ENCODE data around the gene ALPP. TPM values are rescaled to one million over a fixed set of nuclear protein-coding genes. Genes with fewer than 3 reads are reported as not detected.
"Not testable (repeated sequence)": the region's sequence is repeated elsewhere in the genome, so short reads cannot be mapped to it uniquely, and the experiment has no call there.

Gene ALPP
- total RNA-seq, 6 experiments from 2014 or later = not detected

- 0 out of 2 replicates have a peak, but pooled peaks cover 3% of the 10 kb centered on the region for H3K27me3 Mint-ChIP-seq (ENCODE audit: insufficient read depth)
- no peaks in the 10 kb centered on the region for H3K36me3 Mint-ChIP-seq (ENCODE audit: low read depth)
- H3K27ac Mint-ChIP-seq = no peak overlapping the region
- no peak for DNase-seq
- H3K4me1 Mint-ChIP-seq (ENCODE audit: low read depth) = no peaks in the 10 kb centered on the region
- no peak for TF ChIP-seq CTCF (IDR thresholded peaks at IDR 0.05)
- no peak overlapping the region for H3K4me3 Mint-ChIP-seq
- no peaks in the 10 kb centered on the region for H3K9me3 Mint-ChIP-seq
These were observed 41.4 kb upstream of the ALPP start for GRCh38 chr2:232336981-232337720.

- not testable (repeated sequence) for H3K9me3 Mint-ChIP-seq; H3K27ac Mint-ChIP-seq; DNase-seq; H3K4me3 Mint-ChIP-seq; H3K27me3 Mint-ChIP-seq (ENCODE audit: insufficient read depth); H3K36me3 Mint-ChIP-seq (ENCODE audit: low read depth); H3K4me1 Mint-ChIP-seq (ENCODE audit: low read depth)
These were observed 40.3 kb upstream of the ALPP start for GRCh38 chr2:232338094-232338758.

GRCh38 chr2:232338759-232339106, 39.8 kb upstream of the ALPP start:
- no peak for DNase-seq
- Mint-ChIP-seq H3K4me1 (ENCODE audit: low read depth) (no peaks in the 10 kb centered on the region), H3K4me3 (no peak overlapping the region), H3K36me3 (ENCODE audit: low read depth) (no peaks in the 10 kb centered on the region), H3K27me3 (ENCODE audit: insufficient read depth) (peaks cover 4% of the 10 kb centered on the region; the same call in 1 of the 2 replicates), H3K27ac (no peak overlapping the region), H3K9me3 (no peaks in the 10 kb centered on the region)
- no peak for TF ChIP-seq CTCF (IDR thresholded peaks at IDR 0.05)

- peak; percentile 41; the same call in 1 of the 2 replicates for TF ChIP-seq CTCF (IDR thresholded peaks at IDR 0.05)
- Mint-ChIP-seq H3K4me1 (ENCODE audit: low read depth) (no peaks in the 10 kb centered on the region), H3K9me3 (no peaks in the 10 kb centered on the region), H3K36me3 (ENCODE audit: low read depth) (no peaks in the 10 kb centered on the region), H3K4me3 (no peak overlapping the region), H3K27ac (no peak overlapping the region), H3K27me3 (ENCODE audit: insufficient read depth) (peaks cover 4% of the 10 kb centered on the region; the same call in 1 of the 2 replicates)
- no peak for DNase-seq
These were observed 39.1 kb upstream of the ALPP start for GRCh38 chr2:232339121-232340081.

GRCh38 chr2:232340171-232340935, 38.2 kb upstream of the ALPP start:
- no peaks in the 10 kb centered on the region for H3K4me1 Mint-ChIP-seq (ENCODE audit: low read depth)
- H3K4me3 Mint-ChIP-seq = no peak overlapping the region
- DNase-seq = no peak
- no peaks in the 10 kb centered on the region for H3K36me3 Mint-ChIP-seq (ENCODE audit: low read depth)
- no peak overlapping the region for H3K27ac Mint-ChIP-seq
- no peaks in the 10 kb centered on the region for H3K9me3 Mint-ChIP-seq
- no peak for TF ChIP-seq CTCF (IDR thresholded peaks at IDR 0.05)
- H3K27me3 Mint-ChIP-seq (ENCODE audit: insufficient read depth) = peaks cover 4% of the 10 kb centered on the region; the same call in 1 of the 2 replicates

All from HFFc6 (cell line).